Body of pancreas (tissue), 4 donors: ENCODE data around the gene B3GAT3.

Source experiments
- CTCF ChIP-seq, 7 experiments: fragments of 450-650 bp in 4 of 7; fragments of 200-600 bp in 3 of 7; sonication (generic) in 3 of 7; IDR thresholded peaks; one replicate each; pipeline ENCODE4 v1.5.1; 2016 to 2019; ENCODE audit warnings: antibody characterized with exemption in 7 of 7
- POLR2A ChIP-seq, 3 donors: fragments of 450-650 bp; IDR thresholded peaks; one replicate each; pipeline ENCODE4 v1.6.1; 2016; ENCODE audit warnings: antibody characterized with exemption in 3 of 3, mild to moderate bottlenecking in 2 of 3

GRCh38 chr11:62599901-62600300 is 21.9 kb downstream of the B3GAT3 start:
- TF ChIP-seq POLR2A (IDR thresholded peaks at IDR 0.05) (no peak), CTCF (IDR thresholded peaks at IDR 0.05) (no peak)
